ENCODE results near the gene ASTL. TPM values are rescaled to one million over a fixed set of nuclear protein-coding genes. Genes with fewer than 3 reads are reported as not detected.

Gene ASTL
- total and polyA plus RNA-seq, 2 donors (not counting 3 experiments of a cell fraction or from before 2014, with no cell fraction given): not detected

DNA sequence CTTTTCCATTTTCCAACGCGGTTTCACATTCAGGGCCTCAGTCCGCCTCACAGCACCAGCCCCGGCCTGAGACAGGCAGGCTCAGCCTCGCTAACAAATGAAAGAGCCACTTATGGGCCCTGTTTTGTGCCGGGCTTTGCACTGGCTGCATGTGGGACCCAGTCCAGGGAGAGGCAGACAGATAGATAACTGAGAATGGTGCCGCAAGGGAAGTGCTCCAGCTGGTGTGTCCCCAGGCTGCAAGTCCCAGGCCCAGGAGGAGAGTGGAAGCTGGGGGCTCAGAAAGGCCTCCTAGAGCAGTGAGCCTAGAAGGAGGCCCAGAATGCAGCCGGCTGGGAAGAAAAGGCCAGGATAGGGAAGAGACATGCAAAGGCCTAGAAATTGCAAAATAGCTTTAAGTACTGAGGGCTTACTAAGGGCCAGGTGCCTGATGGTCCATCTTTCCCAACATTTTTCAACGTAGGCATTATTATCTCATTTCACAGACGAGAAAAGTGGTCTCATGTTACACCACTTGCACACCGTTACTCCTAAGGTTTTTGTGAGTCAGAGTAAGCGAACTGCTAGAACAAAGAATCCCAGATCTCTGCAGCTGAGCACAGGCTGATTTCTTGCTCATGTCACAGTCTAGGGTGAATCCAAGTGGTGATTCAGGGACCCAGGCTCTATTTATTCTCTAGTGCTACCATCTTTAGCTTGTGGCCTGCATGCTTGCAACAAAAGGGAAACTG lies 47.9 kb downstream of the ASTL start:
- Histone ChIP-seq H3K4me2 (ENCODE audit: insufficient read depth, low read length) (no peak overlapping the region), H4K20me1 (replicated peaks; ENCODE audit: control insufficient read depth, extremely low read depth, insufficient read depth, low read length) (no peaks in the 10 kb centered on the region), H3K27me3 (ENCODE audit: control insufficient read depth in 2 of 2, insufficient read depth in 2 of 2, low read length in 2 of 2) (peaks cover 0 to 2% of the 10 kb centered on the region in 2 experiments), H3K4me1 (ENCODE audit: control insufficient read depth, extremely low read depth, insufficient read depth, low read length) (no peaks in the 10 kb centered on the region), H2AFZ (ENCODE audit: low read depth, low read length) (no peak overlapping the region), H3K36me3 (ENCODE audit: control insufficient read depth in 2 of 2, extremely low read depth in 1 of 2, insufficient read depth in 2 of 2, low read length in 2 of 2) (no peaks in the 10 kb centered on the region), H3K9me3 (replicated peaks; ENCODE audit: control insufficient read depth, insufficient read depth, low read length) (no peaks in the 10 kb centered on the region), H3K79me2 (ENCODE audit: control insufficient read depth, insufficient read depth, low read length) (no peaks in the 10 kb centered on the region), H3K27ac (ENCODE audit: insufficient read depth, low read depth, low read length) (no peak overlapping the region), H3K4me3 (replicated peaks in 1 of 3; ENCODE audit: insufficient read depth in 1 of 3, low read depth in 1 of 3, low read length in 3 of 3) (no peak overlapping the region), H3K9ac (replicated peaks; ENCODE audit: extremely low read depth, insufficient read depth, low read length) (no peak overlapping the region), H3K9me1 (replicated peaks; ENCODE audit: control insufficient read depth, extremely low read depth, insufficient read depth, low read length) (no peaks in the 10 kb centered on the region)
- TF ChIP-seq MYC (IDR thresholded peaks at IDR 0.05; ENCODE audit: low read depth, low read length) (no peak), JUN (IDR thresholded peaks at IDR 0.05; ENCODE audit: borderline replicate concordance, insufficient read depth, insufficient read length, low read depth) (no peak), GATA2 (IDR thresholded peaks at IDR 0.05; ENCODE audit: insufficient read depth, insufficient read length, low read depth, low read length) (no peak), FOS (IDR thresholded peaks at IDR 0.05; ENCODE audit: borderline replicate concordance, insufficient read depth, low read length) (no peak), POLR2AphosphoS5 (IDR thresholded peaks at IDR 0.05; ENCODE audit: insufficient read depth, low read depth, low read length) (no peak), EZH2 (IDR thresholded peaks at IDR 0.05; ENCODE audit: borderline replicate concordance, low read depth, low read length, severe bottlenecking) (no peak), POLR2A (IDR thresholded peaks at IDR 0.05; ENCODE audit: low read depth, low read length) (no peak)
- TF ChIP-seq, protein P1, sequence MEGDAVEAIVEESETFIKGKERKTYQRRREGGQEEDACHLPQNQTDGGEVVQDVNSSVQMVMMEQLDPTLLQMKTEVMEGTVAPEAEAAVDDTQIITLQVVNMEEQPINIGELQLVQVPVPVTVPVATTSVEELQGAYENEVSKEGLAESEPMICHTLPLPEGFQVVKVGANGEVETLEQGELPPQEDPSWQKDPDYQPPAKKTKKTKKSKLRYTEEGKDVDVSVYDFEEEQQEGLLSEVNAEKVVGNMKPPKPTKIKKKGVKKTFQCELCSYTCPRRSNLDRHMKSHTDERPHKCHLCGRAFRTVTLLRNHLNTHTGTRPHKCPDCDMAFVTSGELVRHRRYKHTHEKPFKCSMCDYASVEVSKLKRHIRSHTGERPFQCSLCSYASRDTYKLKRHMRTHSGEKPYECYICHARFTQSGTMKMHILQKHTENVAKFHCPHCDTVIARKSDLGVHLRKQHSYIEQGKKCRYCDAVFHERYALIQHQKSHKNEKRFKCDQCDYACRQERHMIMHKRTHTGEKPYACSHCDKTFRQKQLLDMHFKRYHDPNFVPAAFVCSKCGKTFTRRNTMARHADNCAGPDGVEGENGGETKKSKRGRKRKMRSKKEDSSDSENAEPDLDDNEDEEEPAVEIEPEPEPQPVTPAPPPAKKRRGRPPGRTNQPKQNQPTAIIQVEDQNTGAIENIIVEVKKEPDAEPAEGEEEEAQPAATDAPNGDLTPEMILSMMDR (IDR thresholded peaks at IDR 0.05; ENCODE audit: extremely low read depth in 1 of 2, insufficient read depth in 1 of 2, low read depth in 1 of 2, low read length in 2 of 2): no peak
- TF ChIP-seq, protein P2, sequence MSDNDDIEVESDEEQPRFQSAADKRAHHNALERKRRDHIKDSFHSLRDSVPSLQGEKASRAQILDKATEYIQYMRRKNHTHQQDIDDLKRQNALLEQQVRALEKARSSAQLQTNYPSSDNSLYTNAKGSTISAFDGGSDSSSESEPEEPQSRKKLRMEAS (IDR thresholded peaks at IDR 0.05; ENCODE audit: insufficient read depth, insufficient read length): no peak
- DNase-seq (ENCODE audit: low read depth, low spot score): no peak
- FAIRE-seq: no peak
- intact Hi-C loops (cut with micrococcal nuclease): no loop called here
- POLR2A ChIA-PET: no interaction called here
- dilution Hi-C loops (cut with MboI; ENCODE audit: extremely low pct_ligation_motif_present, low sequenced_read_pairs): no loop called here
- CTCF ChIA-PET: interaction anchor here (1.0 kb wide), 1 partner anchor 26 kb away, joined by 3 read pairs; no protein-coding TSS in a partner anchor
- BruUV-seq (replicated peaks): no TSS peak

Data from endothelial cell of umbilical vein (primary cell).